ENCODE measurements around the gene ANXA8.
"Not testable (repeated sequence)": the region's sequence is repeated elsewhere in the genome, so short reads cannot be mapped to it uniquely, and the experiment has no call there.

Gene ANXA8

GRCh38 chr10:47483923-47484322 lies at the start of gene ANXA8:
Gene ANXA8, minus strand, starts transcription at chr10:47484115. Its CDS starts 182 bp downstream, at chr10:47483933.
- not testable (repeated sequence) for DNase-seq

- not testable (repeated sequence) for DNase-seq
Measured at GRCh38 chr10:47523475-47523874, 39.6 kb upstream of the ANXA8 start, which contains the start of gene AGAP9. Gene AGAP9, minus strand, starts transcription at chr10:47523638. Its CDS starts 112 bp downstream, at chr10:47523526.

GRCh38 chr10:47502313-47502712 lies 18.4 kb upstream of the ANXA8 start:
- not testable (repeated sequence) for DNase-seq

GRCh38 chr10:47494226-47494625 lies 10.3 kb upstream of the ANXA8 start:
- not testable (repeated sequence) for DNase-seq

- DNase-seq, result not testable (repeated sequence)
Measured at GRCh38 chr10:47491600-47491999, 7.7 kb upstream of the ANXA8 start, which contains the start of gene FAM25G. Gene FAM25G, minus strand, starts transcription at chr10:47491700. Its CDS starts 26 bp downstream, at chr10:47491674.

- DNase-seq, result not testable (repeated sequence)
Measured at GRCh38 chr10:47489630-47490029, 5.7 kb upstream of the ANXA8 start.

GRCh38 chr10:47485943-47486342 lies 2.0 kb upstream of the ANXA8 start:
- DNase-seq, result not testable (repeated sequence)

- DNase-seq, result not testable (repeated sequence)
Measured at GRCh38 chr10:47484786-47485185, 871 bp upstream of the ANXA8 start.

- not testable (repeated sequence) for DNase-seq
Measured at GRCh38 chr10:47482367-47482766, 1.5 kb downstream of the ANXA8 start.

- not testable (repeated sequence) for DNase-seq
Measured at GRCh38 chr10:47481768-47482181, 2.1 kb downstream of the ANXA8 start.

GRCh38 chr10:47481182-47481766 lies 2.6 kb downstream of the ANXA8 start:
- not testable (repeated sequence) for DNase-seq

GRCh38 chr10:47480133-47480532 lies 3.8 kb downstream of the ANXA8 start:
- DNase-seq, result not testable (repeated sequence)

GRCh38 chr10:47478114-47478513 lies 5.8 kb downstream of the ANXA8 start:
- not testable (repeated sequence) for DNase-seq

GRCh38 chr10:47477078-47477477 lies 6.8 kb downstream of the ANXA8 start:
- DNase-seq, result not testable (repeated sequence)

- DNase-seq, result not testable (repeated sequence)
Measured at GRCh38 chr10:47475101-47475500, 8.8 kb downstream of the ANXA8 start.

- DNase-seq, result not testable (repeated sequence)
Measured at GRCh38 chr10:47473516-47473915, 10.4 kb downstream of the ANXA8 start.

GRCh38 chr10:47472647-47473046 lies 11.3 kb downstream of the ANXA8 start:
- not testable (repeated sequence) for DNase-seq

- not testable (repeated sequence) for DNase-seq
Measured at GRCh38 chr10:47472072-47472471, 11.8 kb downstream of the ANXA8 start.

- DNase-seq, result not testable (repeated sequence)
Measured at GRCh38 chr10:47468731-47469528, 15.0 kb downstream of the ANXA8 start.

- not testable (repeated sequence) for DNase-seq
Measured at GRCh38 chr10:47467957-47468356, 16.0 kb downstream of the ANXA8 start.

GRCh38 chr10:47467458-47467857 lies 16.5 kb downstream of the ANXA8 start:
- DNase-seq, result not testable (repeated sequence)

GRCh38 chr10:47465216-47465917 lies 18.5 kb downstream of the ANXA8 start:
- DNase-seq, result not testable (repeated sequence)
